ENCODE results near the gene GTF2IRD1. TPM values are rescaled to one million over a fixed set of nuclear protein-coding genes. Genes with fewer than 3 reads are reported as not detected.
"Not testable (repeated sequence)": the region's sequence is repeated elsewhere in the genome, so short reads cannot be mapped to it uniquely, and the experiment has no call there.

Gene GTF2IRD1
- total RNA-seq, 1 experiment from 2014 or later: 16.9 TPM

DNA sequence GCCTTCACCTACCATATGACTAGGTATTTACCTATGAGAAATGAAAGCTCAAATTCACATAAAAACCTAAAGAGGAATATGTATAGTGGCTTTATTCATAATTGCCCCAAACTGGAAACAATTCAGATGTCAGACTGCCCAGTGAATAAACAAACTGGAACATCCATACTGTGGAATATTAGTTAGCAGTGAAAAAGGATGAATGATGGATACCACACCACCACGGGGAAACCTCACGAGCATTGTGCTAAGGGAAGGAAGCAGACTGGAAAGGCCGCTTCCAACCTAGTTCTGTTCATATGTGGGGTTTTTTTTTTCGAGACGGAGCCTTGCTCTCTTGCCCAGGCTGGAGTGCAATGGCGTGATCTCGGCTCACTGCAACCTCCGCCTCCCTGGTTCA, 16.8 kb downstream of the GTF2IRD1 start:
- no peak for DNase-seq (ENCODE audit: low read depth)

DNA sequence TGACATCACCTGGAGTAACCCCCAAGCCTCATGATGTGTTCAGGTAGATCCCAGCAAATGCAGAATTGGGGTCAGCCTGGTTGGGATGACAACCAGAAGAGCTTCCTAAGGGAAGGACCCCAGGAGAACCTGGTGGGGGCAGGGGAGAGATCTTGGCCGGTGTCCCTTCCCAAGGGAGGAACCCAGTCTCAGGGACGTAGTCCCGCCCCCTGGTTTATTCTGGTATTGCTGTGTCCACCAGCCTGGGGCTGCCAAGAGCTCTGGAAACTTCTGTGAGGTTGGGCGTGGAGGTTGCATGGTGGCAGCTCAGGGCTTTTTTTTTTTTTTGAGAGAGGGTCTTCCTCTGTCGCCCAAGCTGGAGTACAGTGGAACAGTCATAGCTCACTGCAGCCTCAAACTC, 19.4 kb downstream of the GTF2IRD1 start:
- DNase-seq (ENCODE audit: low read depth): peak; percentile 29

DNA sequence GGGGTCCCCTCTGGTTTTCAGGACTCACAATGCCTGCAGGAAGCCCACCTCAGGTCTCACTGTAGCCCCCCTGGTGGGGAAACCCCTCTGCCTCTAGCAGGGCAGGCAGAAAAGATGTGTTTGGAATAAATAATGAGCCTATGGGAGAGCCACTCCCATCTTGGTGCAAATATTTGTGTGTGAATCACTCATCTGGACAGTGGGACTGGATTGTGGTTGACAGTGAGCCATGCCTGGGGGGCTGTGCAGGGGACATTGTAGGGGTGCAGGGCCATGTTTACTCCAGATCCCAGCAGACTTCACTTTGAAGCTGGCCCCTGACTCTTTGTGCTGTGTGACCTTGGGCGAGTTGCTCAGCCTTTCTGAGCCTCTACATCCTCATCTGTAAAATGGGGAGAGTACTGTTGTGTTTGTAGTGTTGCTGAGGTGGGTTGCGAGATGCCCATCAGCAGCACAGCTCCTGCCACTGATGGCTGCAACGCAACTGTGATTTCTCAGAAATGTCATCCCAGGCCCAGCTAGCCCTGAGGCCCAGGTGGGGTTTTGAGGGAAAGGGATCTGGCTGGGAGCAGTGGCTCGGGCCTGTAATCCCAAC, 20.7 kb downstream of the GTF2IRD1 start:
- peak; percentile 83 for DNase-seq (ENCODE audit: low read depth)

DNA sequence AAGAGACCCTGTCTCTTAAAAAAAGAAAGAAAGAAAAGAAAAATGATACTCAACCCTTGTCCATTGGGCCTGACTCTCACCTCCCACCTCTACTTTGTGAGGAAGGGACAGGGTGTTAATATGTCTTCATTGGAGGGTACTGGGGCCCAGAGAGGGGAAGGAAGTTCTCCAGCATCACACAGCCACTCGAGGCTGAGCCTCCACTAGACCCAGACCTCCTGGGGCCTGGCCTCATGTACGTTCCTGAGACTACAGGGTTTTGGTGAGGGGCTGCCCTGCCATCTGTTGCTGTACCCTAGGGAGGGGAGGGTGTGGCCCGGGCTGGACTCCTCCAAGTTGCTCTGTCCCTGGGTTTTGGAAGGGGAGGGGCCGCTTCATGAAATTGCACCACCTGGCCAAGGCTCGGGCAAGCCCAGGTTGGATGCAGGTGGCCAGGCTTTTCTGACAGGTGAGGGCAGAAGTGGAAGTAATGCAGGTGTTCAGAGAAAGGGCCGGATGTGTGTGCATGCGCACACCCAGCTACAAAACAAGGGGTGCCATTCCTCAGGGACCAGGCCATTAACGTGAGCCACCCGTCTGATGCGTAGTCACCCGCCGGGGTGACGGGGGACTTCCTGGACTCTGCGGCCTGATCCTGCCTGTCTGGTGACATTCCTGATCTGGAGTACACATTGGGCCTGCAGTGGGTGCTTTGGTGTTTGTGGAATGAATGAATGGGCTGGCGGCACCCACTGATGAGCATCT, 21.7 kb downstream of the GTF2IRD1 start:
- no peak for DNase-seq (ENCODE audit: low read depth)

DNA sequence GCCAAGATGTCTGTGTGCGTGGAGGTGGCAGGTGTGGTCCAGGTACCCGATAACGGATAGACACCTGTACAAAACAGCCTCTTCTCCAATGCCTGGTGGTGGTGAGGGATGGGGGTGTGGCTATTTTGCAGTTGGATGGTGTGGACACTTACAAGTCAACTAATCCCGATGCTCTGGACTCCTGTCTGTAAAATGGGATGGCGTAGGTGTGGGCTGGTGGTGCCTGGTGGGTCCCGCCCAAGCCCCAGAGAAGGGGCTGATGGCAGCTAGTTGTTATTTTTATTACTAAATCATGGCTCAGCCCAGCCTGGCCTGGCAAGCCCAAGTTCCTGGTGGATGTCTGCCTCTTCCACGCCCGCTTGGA, 22.3 kb downstream of the GTF2IRD1 start:
- no peak for DNase-seq (ENCODE audit: low read depth)

DNA sequence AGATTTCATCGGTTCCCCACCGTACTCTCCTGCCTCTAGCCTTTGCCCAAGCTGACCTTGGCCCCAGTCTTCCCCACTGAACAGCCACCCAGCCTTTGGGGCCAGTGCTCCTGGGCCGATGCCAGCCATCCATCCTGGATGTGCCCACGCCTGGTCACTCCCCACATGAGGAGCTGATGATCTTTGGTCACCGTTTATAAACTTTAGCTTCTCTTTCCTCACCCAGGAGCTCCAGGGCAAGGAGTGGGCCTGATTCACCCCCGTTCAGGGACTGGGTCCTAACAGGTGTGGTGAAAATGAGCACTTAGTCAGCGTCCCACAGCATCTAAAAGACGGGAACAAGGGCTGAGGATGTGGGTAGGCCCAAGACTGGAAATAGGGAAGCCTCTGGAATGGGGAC, 22.9 kb downstream of the GTF2IRD1 start:
- DNase-seq (ENCODE audit: low read depth): peak; percentile 67

DNA sequence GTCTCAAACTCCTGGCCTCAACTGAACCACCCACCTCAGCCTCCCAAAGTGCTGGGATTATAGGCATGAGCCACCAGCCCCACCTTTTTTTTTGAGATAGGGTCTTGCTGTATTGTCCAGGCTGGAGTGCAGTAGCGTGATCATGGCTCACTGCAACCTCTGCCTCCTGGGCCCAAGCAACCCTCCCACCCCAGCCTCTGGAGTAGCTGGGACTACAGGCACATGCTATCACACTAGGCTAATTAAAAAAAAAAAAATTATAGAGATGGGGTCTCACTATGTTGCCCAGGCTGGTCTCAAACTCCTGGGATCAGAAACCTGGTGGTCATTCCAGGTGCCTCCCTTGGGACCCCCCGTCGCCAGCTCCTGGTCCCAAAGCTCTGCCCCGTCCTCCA, 25.0 kb downstream of the GTF2IRD1 start:
- DNase-seq (ENCODE audit: low read depth): no peak

DNA sequence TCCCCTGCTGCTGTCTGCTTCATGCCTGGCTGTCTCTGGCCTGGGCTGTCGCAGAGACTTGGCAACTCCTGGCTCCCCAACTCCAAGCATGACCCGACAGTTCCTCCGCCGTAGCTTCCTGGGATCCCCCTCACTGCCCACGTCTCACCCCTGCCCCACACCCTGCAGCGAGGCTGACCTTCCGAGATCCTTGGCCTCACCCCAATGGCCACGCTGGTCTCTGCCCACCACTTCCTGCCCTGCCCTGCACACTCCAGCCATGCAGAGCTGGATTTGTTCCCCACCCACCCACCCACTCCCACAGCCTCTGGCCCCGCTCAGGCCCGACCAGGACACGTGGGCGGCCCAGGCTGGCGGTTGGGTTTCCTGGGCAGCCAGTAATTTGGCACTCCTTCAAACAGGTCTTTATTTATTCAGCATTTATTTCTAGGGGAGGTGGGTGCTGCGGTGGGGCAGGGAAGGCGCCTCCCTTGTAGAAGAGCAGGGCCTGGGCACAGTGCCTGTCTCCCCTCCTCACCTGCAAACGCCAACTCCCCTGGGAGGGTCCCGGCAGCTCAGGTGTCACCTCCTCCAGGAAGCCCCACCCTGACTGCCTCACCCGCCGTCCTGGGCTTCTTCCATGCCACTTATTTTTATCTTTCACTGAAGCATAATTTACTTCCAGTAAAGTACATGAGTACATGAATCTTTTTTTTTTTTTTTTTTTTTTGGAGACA, 25.5 kb downstream of the GTF2IRD1 start:
- DNase-seq (ENCODE audit: low read depth): peak; percentile 79

DNA sequence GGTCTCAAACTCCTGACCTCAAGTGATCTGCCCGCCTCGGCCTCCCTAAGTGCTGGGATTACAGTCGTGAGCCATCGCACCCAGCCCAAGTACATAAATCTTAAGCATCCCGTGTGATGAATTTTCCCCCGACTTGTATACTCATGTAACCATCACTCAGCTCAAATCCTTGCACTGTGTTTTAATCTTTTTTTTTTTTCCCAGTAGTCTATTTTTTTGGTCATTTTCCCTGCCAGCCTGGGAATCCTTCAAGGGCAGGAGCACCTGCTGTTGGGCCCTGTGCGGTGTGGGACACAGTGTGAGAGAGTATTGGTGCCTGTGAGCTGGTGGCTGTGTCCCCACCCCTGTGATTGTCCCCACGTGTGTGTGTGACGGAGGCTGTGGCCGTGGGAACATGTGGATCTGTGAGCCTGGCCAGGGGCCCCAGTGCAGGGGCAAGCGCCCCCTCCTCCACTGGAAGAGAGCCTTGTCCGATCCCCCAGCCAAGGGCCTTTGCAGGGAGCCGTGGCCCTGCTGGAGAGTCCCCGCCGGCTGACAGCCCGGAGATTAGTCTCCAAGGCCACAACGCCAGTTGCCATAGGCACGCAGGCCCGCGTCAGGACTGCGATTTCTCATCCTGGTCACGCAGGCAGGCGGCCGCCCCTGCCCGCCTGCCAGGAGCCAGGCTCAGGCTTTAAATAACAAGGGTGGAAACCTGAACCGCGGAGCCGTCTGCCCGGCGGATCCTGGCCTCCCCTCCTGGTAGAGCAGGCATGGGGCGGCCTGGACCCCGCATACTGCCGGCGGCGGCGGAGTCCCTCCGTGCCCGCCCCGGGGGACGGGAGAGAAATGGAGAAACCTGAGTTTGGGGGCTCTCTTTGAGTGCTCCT, 26.5 kb downstream of the GTF2IRD1 start:
- DNase-seq (ENCODE audit: low read depth): peak; percentile 95

DNA sequence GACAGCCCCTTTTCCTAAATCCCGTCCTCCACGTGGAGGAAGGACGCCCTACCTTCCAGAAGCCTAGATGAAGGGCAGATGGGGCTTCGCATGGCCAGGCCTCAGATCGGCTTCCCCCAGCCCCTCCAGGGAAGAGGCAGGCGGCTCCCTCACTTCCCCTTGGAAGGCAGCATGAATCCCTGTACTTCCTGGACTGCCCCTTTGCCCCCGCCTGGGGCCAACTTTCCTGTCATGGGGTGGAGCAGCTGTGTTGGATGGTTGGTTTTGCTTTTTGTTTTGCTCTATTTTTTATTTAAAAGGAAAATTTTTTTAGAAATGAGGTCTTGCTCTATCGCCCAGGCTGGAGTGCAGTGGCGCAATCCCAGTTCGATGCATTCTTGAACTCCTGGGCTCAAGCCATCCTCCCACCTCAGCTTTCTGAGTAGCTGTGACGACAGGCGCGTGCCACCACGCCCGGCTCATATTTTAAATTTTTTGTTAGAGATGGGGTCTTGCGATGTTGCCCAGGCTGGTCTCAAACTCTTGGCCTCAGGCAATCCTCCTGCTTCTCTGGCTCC, 27.2 kb downstream of the GTF2IRD1 start:
- peak; percentile 85 for DNase-seq (ENCODE audit: low read depth)

DNA sequence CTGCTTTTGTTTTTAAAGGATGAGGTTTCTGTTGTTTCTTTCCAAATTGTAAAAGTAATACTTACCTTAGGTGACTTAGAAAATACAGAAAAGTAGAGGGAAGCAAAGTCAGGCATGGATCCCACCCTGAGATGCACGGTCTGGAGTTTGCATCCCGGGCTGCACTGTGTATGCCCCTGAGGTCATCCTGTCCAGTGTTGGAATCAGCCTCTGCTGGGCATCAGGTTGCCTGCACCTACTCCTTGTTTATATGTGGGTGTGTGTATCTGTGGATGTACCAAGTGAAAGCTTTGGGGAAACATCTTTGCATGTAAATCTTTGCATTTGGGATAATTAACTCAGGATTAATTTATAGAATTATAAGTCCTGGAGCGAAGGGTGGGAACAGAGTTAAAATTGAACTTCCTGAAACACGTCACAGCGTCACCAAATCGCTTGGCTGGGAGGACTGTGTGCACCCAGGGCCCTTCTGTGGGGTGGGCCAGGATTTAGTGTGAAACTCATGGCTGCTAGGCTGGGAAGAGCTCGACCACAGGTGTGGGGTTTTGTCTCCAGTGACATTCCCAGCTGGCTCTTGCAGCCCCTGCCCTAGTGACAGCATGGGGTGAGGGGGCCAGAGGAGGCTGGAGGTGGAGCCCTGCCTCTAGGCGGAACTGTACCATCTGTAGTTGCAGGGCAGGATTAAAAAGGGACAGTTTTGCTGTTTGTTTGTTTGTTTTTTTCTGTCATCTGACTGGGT, 27.9 kb downstream of the GTF2IRD1 start:
- peak; percentile 69 for DNase-seq (ENCODE audit: low read depth)

DNA sequence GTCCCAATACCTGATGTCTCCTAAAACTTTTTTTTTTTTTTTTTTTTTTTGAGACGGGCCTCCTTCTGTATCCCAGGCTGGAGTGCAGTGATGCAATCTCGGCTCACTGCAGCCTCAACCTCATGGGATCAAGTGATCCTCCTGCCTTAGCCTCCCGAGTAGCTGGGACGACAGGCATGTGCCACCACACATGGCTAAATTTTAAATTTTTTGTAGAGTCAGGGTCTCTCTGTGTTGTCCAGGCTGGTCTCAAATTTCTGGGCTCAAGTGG, 28.4 kb downstream of the GTF2IRD1 start:
- DNase-seq (ENCODE audit: low read depth): no peak

DNA sequence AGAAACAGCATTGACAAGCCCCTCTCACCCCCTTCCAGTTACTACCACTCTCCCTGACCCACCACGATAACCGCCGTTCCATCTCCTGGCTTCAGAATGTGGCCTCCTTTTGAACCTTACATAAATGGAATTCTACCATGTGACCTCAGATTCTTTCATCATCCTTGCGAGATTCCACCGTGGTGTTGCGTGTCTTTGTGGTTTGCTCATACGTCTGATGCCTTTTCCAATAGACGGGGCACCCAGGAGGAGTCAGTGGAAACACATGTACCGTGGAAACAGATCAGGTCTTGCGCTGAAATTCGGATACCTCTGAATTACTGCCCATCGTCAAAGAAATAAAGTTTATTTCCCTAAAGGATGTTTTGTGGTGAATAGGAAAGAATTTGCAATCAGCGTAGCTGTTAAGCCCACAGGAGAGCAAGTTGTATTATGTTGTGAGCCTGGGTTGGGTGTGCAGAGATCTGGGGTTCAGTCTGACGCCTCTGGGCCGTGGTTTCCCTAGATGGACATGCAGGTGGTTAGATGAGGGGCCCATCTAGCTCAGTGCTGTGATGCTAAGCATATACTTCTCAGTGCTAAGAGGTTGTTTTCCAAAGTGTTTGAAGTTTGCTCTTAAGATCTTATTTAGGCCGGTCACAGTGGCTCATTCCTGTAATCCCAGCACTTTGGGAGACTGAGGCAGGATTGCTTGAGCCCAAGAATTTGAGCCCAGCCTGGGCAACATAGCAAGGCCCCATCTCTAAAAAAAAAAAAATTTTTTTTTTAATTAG, 29.1 kb downstream of the GTF2IRD1 start:
- peak; percentile 98 for DNase-seq (ENCODE audit: low read depth)

DNA sequence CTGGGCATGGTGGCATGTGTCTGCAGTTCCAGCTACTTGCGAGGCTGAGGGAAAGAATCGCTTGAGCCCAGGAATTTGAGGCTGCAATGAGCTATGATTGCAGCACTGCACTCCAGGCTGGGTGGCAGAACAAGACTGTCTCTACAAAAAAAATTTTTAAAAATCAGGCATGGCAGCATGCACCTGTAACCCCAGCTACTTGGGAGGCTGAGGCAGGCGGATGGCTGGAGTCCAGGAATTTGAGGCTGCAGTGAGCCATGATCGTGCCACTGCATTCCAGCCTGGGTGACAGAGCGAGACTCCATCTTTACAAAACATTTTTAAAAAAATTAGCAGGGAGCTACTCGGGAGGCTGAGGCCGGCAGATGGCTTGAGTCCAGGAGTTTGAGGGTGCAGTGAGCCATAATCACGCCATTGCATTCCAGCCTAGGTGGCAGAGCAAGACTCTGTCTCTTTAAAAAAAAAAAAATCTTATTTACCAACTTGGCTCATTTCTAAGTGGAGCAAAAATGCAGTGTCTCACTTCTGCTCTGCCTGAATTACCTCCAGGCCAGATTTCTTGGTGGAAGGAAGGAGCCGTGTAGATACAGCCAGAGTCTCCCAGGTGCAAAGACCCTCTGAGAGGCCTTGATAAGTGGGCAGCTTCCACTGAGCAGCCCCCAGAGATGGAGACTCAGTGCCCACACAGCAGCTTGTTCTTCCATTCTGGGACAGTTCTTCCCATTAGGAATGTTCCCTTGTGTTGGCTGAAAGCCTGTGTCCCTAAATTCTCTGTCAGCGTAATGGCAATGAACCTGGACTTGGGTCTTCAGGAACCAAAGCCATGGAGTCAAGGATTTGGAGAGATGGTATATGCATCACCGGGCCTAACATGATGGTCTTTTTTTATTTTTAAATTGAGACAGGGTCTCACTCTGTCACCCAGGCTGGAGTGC, 30.0 kb downstream of the GTF2IRD1 start:
- peak; percentile 95 for DNase-seq (ENCODE audit: low read depth)

DNA sequence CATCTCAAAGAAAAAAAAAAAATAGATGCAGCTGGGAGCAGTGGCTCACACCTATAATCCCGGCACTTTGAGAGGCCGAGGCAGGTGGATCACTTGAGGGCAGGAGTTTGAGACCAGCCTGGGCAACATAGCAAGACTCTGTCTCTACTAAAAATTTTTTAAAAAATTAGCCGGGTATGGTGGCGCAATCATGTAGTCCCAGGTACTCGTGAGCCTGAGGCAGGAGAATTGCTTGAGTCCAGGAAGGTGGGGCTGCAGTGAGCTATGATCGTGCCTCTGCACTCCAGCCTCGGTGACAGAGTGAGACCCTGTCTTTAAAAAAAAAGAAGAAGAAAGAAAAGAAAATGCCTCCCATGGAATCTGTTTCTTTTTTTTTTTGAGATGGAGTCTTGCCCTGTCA, 31.9 kb downstream of the GTF2IRD1 start:
- DNase-seq (ENCODE audit: low read depth): no peak

DNA sequence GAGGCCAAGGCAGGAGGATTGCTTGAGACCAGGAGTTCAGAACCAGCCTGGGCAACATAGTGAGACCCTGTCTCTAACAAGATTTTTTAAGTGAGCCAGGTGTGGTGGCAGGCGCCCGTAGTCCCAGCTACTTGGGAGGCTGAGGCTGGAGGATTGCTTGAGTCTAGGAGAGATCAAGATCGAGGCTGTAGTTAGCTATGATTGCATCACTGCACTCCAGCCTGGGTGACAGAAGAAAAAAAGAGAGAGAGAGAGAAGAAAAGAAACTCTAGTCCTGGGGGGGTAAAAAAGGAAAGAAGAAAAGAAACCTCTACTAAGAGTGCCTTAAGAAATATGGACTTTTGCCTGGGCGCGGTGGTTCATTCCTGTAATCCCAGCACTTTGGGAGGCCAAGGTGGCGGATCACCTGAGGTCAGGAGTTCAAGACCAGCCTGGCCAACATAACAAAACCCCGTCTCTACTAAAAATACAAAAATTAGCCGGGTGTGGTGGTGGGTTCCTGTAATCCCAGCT, 34.9 kb downstream of the GTF2IRD1 start:
- DNase-seq (ENCODE audit: low read depth): not testable (repeated sequence)

DNA sequence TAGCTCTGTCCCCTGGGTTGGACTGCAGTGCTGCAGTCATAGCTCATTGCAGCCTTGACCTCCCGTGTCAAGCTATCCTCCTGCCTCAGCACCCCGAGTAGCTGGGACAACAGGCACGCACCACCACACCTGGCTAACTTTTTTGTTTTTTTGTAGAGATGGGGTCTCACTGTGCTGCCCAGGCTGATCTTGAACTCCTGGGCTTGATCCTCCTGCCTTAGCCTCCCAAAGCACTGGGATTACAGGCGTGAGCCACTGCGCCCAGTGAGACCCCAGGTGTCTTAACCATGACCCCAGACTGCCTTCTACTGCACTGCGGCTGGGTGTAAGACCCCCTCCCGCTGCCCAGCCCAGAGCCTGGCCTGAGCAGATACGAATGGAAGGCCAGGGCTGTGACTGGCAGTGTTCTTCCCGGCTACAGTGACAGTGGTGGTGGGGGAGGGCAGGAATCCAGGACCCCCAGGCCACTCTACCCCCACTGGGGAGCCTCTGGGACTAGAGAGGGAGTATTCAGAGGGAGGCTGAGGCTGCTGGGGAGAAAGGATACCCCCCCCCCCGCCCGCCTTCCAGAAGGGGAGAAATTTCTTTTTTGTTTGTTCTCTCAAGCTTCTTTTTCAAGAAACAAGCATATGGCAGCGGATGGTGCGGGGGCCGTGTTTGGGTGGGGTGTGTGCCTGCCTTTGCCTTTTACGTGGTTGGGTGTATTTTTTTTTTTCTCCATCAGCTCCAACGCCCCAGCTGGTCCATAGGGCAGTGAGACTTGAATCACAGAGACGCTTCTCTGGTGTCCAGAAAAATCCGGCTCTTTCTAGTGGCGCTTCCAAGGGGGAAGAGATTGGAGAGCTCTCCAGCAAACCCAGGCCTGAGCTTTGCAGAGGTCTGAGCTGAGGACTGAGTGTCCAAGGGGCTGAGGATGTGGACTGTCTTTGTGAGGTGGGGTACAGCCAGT, 36.6 kb downstream of the GTF2IRD1 start:
- DNase-seq (ENCODE audit: low read depth): no peak

DNA sequence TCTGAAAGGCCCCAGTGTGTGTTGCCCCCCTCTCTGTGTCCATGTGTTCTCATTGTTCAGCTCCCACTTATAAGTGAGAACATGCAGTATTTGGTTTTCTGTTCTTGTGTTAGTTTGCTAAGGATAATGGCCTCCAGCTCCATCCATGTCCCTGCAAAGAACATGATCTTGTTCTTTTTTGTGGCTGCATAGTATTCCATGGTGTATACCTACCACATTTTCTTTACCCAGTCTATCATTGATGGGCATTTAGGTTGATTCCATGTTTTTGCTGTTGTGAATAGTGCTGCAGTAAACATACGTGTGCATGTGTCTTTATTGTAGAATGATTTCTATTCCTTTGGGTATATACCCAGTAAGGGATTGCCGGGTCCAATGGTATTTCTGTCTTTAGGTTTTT, 37.8 kb downstream of the GTF2IRD1 start:
- DNase-seq (ENCODE audit: low read depth): not testable (repeated sequence)

Measured in M059J (cell line).